Ishikawa (cell line): ENCODE results near the gene CACNA1E.

Experiments
- CEBPB ChIP-seq: IDR thresholded peaks from 2 replicates; pipeline ENCODE4 v1.6.1; 2012
- CREB1 ChIP-seq: IDR thresholded peaks from 2 replicates; pipeline ENCODE4 v1.6.1; 2012; ENCODE audit warnings: low read depth
- EGR1 ChIP-seq: IDR thresholded peaks from 2 replicates; pipeline ENCODE4 v1.6.1; 2012
- EP300 ChIP-seq: IDR thresholded peaks from 2 replicates; pipeline ENCODE4 v1.6.1; 2012; ENCODE audit warnings: borderline replicate concordance
- FOXM1 ChIP-seq: IDR thresholded peaks from 2 replicates; pipeline ENCODE4 v1.6.1; 2012; ENCODE audit warnings: low read depth, borderline replicate concordance
- MAX ChIP-seq: IDR thresholded peaks from 2 replicates; pipeline ENCODE4 v1.6.1; 2012
- NFIC ChIP-seq: IDR thresholded peaks from 2 replicates; pipeline ENCODE4 v1.6.1; 2012
- RAD21 ChIP-seq: IDR thresholded peaks from 2 replicates; pipeline ENCODE4 v1.6.1; 2012; ENCODE audit warnings: low read depth
- REST ChIP-seq: IDR thresholded peaks from 2 replicates; pipeline ENCODE4 v1.6.1; 2012; ENCODE audit warnings: low read depth, mild to moderate bottlenecking
- TAF1 ChIP-seq: IDR thresholded peaks from 2 replicates; pipeline ENCODE4 v1.6.1; 2012; ENCODE audit warnings: low read depth, mild to moderate bottlenecking
- TCF12 ChIP-seq: IDR thresholded peaks from 2 replicates; pipeline ENCODE4 v1.6.1; 2012; ENCODE audit warnings: low read depth
- TEAD4 ChIP-seq: IDR thresholded peaks from 2 replicates; pipeline ENCODE4 v1.6.1; 2012
- USF1 ChIP-seq: IDR thresholded peaks from 2 replicates; pipeline ENCODE4 v1.6.1; 2012
- YY1 ChIP-seq: IDR thresholded peaks from 2 replicates; pipeline ENCODE4 v1.6.1; 2012; ENCODE audit warnings: low read depth
- ZBTB7A ChIP-seq: IDR thresholded peaks from 2 replicates; pipeline ENCODE4 v1.6.1; 2012; ENCODE audit warnings: low read depth

The CACNA1E gene

GRCh38 chr1:181794332-181794731 lies 311.0 kb downstream of the CACNA1E start:
- TF ChIP-seq MAX (no peak), RAD21 (no peak), CREB1 (no peak), FOXM1 (no peak), TCF12 (no peak), CEBPB (no peak), ZBTB7A (no peak), TEAD4 (no peak), EGR1 (no peak), USF1 (no peak)

- TF ChIP-seq ZBTB7A (no peak), REST (no peak)
Observed at GRCh38 chr1:181798191-181798926, 315.0 kb downstream of the CACNA1E start.

- TF ChIP-seq USF1 (no peak), REST (no peak), FOXM1 (no peak), RAD21 (no peak), NFIC (no peak), CEBPB (no peak), EP300 (no peak), MAX (no peak)
Observed at GRCh38 chr1:181801617-181802016, 318.3 kb downstream of the CACNA1E start.

GRCh38 chr1:181802466-181802865 lies 319.1 kb downstream of the CACNA1E start:
- TF ChIP-seq USF1 (no peak), REST (no peak), MAX (no peak), EP300 (no peak), FOXM1 (no peak), EGR1 (no peak), CREB1 (no peak), NFIC (no peak), CEBPB (no peak), RAD21 (no peak), YY1 (no peak), TAF1 (no peak), ZBTB7A (no peak), TEAD4 (no peak), TCF12 (no peak)
